ENCODE measurements around the gene TSHZ3.

The TSHZ3 gene

DNA sequence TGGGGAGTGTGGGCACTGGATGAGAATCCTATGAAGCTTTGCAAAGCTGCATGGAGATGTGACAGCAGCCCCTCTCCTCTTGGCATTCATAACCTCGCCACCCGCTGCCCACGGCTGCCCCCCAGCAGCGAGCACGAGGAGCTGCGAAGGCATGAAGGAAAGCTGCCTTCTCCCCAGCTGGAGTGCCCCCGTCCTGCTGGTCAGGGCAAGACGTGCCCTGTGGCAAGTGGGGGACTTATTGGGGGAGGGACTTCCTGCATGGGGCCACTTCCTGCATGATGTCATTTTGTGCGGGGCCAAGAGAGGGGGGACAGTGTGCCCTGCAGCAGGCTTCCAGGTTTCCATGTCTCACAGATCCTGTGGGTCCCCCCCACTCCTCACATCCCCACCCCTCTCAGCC is 85.9 kb downstream of the TSHZ3 start:
- DNase-seq (ENCODE audit: low read depth, low spot score), result no peak

DNA sequence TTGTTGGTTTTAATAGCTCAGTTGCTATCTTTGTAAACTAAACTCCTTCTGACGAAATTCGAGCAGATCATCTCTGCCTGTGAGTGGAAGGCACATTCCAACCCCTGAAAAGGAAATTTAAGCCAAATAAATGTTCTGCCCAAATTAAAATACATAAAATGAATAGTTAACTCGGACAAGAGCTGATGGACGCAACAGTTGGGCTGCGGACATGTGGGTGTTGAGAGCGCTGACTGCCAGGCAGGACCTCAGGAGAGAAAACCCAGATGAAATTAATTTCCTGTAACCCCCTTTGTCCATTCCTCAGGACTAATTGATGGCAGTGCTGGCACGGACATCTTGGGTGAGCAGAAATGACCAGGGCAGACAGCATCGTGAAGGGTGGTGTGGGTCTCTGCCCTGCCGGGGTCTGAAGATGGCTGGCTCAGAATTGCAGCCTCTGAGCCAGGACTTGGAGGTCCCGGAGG is 86.5 kb downstream of the TSHZ3 start:
- DNase-seq (ENCODE audit: low read depth, low spot score), result no peak

DNA sequence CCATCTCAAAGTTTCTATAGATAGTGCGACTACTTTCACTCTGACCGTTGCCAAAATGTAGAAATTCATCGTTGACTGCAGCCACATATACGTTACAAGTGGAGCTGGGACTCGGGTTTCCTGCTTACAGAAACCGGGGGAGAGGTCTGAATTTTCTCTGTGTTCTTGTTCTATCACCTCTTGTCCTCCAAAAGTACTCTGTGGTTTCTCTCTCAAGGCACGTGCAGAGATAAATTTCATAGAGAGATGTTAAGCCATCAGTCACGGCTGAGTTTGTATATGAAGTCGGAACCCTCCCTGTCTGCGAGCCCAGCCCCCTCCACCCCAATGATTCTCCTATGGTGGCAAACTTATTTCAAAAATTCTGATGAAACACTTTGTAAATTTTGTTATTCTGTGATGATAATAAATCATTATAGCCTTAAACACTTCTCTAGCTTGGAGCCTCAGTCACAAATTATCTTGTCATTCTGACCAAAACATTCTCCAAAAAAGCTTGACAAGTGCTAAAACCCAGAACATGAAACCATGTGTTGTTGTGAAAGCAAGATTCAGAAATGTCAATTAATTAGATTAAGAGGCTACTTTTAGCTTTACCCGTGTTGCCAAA is 87.5 kb downstream of the TSHZ3 start:
- DNase-seq (ENCODE audit: low read depth, low spot score), result no peak

- DNase-seq (ENCODE audit: low read depth, low spot score), result no peak
Observed at GRCh38 chr19:31261019-31261602, 88.1 kb downstream of the TSHZ3 start.

GRCh38 chr19:31260171-31260933 is 88.9 kb downstream of the TSHZ3 start:
- DNase-seq (ENCODE audit: low read depth, low spot score), result no peak

DNA sequence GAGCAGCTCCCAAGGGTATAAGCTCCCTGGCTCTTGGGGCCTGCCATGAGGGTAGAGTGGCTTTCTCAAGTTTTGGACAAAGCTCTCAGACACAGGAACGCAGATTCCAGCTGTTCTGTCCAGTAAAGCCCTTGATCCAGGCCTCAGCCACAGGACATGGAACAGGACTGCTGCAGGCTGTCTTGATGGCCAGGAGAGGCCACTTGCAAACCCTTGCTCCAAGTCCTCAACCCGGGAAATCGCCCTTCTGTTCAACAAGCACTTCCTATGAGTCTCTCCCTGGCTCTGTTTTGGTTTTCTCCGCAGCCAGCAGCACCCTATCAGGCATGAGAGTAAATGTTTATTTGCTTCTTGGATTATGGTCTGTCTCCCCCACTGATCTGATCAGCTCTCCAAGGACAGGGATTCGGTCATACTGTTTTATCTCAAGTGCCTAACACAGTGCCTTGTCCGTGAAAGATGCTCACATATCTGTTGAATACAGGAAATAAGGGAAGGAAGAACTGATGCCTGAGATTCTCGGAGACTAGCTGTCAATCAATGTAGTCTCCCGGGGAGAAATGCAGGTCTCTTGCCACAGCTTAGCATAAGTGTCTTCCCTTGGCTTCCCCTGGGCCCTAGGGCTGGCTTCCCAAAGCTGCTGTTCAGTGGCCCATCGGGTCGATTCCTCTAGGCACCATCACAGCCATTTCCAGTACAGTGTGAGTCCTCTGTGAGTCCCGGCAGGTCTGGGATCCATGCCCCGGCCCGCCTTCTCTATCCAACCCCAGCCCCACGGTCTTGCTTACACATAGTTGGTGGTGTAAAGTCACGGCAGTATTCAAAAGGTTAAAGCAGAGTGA is 90.8 kb downstream of the TSHZ3 start:
- no peak for DNase-seq (ENCODE audit: low read depth, low spot score)

- no peak for DNase-seq (ENCODE audit: low read depth, low spot score)
Observed at GRCh38 chr19:31257426-31258130, 91.7 kb downstream of the TSHZ3 start.

- DNase-seq (ENCODE audit: low read depth, low spot score), result no peak
Observed at GRCh38 chr19:31257025-31257424, 92.2 kb downstream of the TSHZ3 start.

GRCh38 chr19:31256593-31256960 is 92.7 kb downstream of the TSHZ3 start:
- DNase-seq (ENCODE audit: low read depth, low spot score), result no peak

- DNase-seq (ENCODE audit: low read depth, low spot score), result no peak
Observed at GRCh38 chr19:31255831-31256592, 93.2 kb downstream of the TSHZ3 start.

DNA sequence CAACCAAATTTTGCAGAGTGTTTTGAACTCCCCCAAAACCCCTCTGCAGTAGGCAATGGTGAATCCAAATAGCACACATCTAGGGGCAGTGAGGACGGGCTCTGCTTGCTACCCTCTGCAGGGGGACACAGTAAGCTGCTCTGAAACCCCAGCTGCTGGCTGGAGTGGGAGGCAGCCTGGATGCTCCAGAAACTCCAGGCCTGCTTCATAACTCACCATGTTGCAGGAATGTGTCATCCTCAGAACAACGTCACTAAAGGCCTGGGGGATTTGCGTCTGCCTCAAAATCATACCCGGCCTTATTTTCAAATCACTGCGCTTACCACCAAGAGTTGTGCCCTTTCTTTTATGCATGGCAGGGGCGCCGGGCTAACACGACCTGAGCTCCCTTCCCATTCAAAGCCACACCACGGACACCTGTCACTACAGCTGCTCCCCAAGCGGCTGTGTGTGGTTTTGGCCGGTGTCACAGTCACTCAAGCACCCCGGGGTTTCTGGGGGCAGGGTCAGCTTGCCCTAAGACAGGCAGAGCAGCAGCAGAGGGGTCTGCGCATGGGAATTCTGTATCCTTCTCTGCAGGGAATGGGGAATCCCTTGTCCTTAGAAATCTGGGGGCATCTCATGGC is 93.9 kb downstream of the TSHZ3 start:
- DNase-seq (ENCODE audit: low read depth, low spot score), result no peak

GRCh38 chr19:31254611-31255010 is 94.6 kb downstream of the TSHZ3 start:
- no peak for DNase-seq (ENCODE audit: low read depth, low spot score)

DNA sequence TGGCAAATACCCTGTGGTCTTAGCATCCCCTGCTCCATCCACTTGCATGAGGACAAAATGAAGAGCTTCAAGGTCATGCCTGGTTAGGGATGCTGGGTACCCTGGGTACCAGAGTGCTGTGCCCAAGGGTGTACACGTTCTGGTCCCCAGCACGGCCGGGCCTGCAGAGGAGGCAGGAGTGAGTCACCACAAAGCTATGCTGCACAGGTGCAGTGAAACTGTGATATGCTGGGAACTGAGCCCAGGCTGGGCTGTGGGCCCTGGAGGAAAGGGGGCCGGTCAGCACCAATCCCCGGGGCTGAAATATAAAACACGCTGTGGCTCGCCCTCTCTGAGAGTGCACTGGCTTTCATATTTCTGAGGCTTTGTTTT is 95.1 kb downstream of the TSHZ3 start:
- DNase-seq (ENCODE audit: low read depth, low spot score), result no peak

GRCh38 chr19:31253526-31254179 is 95.6 kb downstream of the TSHZ3 start:
- no peak for DNase-seq (ENCODE audit: low read depth, low spot score)

DNA sequence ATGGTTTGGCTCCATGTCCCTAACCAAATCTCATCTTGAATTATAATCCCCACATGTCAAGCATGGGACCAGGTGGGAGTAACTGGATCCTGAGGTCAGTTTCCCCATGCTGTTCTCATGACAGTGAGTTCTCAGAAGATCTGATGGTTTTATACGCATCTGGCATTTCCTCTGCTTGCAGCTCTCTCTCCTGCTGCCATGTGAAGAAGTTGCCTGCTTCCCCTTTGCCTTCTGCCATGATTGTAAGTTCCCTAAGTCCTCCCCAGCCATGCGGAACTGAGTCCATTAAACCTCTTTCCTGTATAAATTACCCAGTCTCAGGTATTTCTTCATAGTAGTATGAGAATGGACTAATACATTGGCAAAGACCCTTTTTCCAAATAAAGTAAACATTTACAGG is 96.8 kb downstream of the TSHZ3 start:
- DNase-seq (ENCODE audit: low read depth, low spot score), result no peak

DNA sequence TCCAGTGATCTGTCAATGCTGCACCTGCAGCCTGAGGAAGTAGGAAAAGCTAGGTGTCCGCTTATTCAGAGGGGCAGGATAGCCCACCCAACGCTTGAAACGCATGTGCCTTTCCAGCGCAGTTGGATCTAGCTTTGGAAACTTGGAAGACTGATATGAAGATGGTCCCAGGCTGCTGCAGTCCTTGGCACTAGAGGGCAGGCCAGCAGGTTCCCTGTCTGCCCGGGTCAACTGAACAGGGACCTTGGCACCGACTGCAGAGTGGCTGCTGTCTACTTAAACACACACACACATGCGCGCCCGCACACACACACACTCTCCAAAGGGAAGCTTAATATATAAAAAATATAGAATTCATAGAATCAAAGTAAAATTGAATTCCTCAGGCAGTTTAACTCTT is 100.0 kb downstream of the TSHZ3 start:
- no peak for DNase-seq (ENCODE audit: low read depth, low spot score)

DNA sequence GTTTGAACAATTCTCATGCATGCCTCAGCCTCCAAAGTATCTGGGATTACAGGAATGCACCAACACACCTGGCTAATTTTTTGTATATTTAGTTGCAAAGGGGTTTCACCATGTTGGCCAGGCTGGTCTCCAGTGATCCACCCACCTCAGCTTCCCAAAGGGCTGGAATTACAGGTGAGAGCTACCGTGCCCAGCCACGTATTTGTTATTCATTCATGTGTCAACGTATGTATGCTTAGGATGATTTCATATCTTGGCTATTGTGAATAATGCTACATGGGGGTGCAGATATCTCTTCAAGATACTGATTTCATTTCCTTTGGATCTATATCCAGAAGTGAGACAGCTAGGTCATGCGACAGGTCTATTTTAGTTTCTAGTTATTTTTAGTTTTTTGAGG is 113.4 kb downstream of the TSHZ3 start:
- DNase-seq (ENCODE audit: low read depth, low spot score), result no peak

DNA sequence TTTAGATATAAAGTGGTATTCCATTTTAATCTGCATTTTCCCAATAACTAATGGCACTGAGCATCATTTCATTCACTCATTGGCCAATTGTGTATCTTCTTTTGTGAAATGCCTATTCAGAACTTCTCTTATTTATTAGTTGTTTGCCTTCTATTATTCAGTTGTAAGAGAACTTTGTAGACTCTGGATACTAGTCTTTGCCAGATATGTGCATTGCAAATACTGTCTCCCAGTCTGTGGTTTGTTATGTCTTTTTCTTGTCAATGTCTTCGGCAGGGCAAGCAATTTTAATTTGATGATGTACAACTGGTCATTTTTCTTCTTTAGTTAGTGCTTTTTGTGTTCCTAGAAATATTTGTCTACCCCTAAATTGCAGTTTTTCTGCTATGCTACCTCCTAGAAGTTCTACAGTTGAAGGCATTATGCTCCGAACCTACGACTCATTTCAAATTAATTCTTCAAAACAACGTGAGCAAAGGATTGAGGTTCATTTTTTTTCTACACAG is 115.9 kb downstream of the TSHZ3 start:
- no peak for DNase-seq (ENCODE audit: low read depth, low spot score)

DNA sequence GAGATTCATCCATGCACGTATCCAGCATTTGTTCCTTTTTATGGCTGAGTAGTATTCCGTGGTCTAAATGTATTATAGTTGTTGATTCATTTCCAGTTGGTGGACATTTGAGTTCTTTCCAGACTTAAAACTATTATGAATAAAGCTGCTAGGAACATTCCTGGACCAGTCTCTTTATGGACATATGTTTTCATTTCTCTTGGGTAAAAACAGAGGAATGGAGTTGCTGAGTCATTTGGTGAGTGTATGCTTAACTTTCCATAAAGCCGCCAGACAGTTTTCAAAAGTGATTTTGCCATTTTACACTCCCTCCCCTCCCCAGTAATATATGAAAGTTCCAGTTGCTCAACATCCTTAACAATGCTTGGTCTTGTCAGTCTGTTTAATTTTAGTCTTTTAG is 116.4 kb downstream of the TSHZ3 start:
- DNase-seq (ENCODE audit: low read depth, low spot score), result no peak

GRCh38 chr19:31232180-31232579 is 117.1 kb downstream of the TSHZ3 start:
- no peak for DNase-seq (ENCODE audit: low read depth, low spot score)
